Neuronal stem cell (in vitro differentiated cells): ENCODE measurements around the gene SMC4. TPM values are rescaled to one million over a fixed set of nuclear protein-coding genes. Genes with fewer than 3 reads are reported as not detected.

Experiments used
- DNase-seq: peaks from one replicate; pipeline ENCODE4 v3.0.0-alpha.2; 2013; ENCODE audit warnings: low spot score
- H2AFZ ChIP-seq: one replicate; pipeline ENCODE4 v1.6.1; 2013; ENCODE audit warnings: mild to moderate bottlenecking, low read length, inconsistent platforms
- H2AK5ac ChIP-seq: 2 replicates; pipeline ENCODE4 v1.6.1; 2013; ENCODE audit warnings: low read depth, mild to moderate bottlenecking, inconsistent platforms, low read length, moderate library complexity, mixed read lengths
- H2BK120ac ChIP-seq: 2 replicates; pipeline ENCODE4 v1.6.1; 2013; ENCODE audit warnings: low read depth, mild to moderate bottlenecking, inconsistent platforms, low read length, moderate library complexity, mixed read lengths
- H2BK12ac ChIP-seq: one replicate; pipeline ENCODE4 v1.6.1; 2013; ENCODE audit warnings: low read length, inconsistent platforms
- H2BK15ac ChIP-seq: 2 replicates; pipeline ENCODE4 v1.6.1; 2013; ENCODE audit warnings: mild to moderate bottlenecking, low read length, inconsistent platforms, mixed read lengths
- H2BK5ac ChIP-seq: one replicate; pipeline ENCODE4 v1.6.1; 2013; ENCODE audit warnings: inconsistent platforms, mild to moderate bottlenecking, low read length, moderate library complexity
- H3K14ac ChIP-seq: one replicate; pipeline ENCODE4 v1.6.1; 2013; ENCODE audit warnings: low read length, inconsistent platforms
- H3K18ac ChIP-seq: 2 replicates; pipeline ENCODE4 v1.6.1; 2013; ENCODE audit warnings: low read length, inconsistent platforms
- H3K23ac ChIP-seq: 2 replicates; pipeline ENCODE4 v1.6.1; 2013; ENCODE audit warnings: low read depth, mild to moderate bottlenecking, mixed read lengths, low read length, inconsistent platforms; ENCODE audit not compliant: poor library complexity
- H3K27ac ChIP-seq: replicated peaks from 3 replicates; pipeline ENCODE4 v1.5.1; 2013; ENCODE audit warnings: low read length, inconsistent platforms
- H3K27me3 ChIP-seq, 3 experiments: 2 replicates each; pipeline ENCODE4 v1.6.1; 2013; ENCODE audit warnings: low read length in 3 of 3, mild to moderate bottlenecking in 2 of 3, inconsistent platforms in 1 of 3, low read depth in 1 of 3, mixed read lengths in 1 of 3, moderate library complexity in 1 of 3; ENCODE audit not compliant: control insufficient read depth in 3 of 3, insufficient read depth in 3 of 3
- H3K36me3 ChIP-seq, 2 donors: replicated peaks in 1 of 2; 2 replicates each; pipeline ENCODE4 v1.6.1; 2013; ENCODE audit warnings: low read length in 2 of 2; ENCODE audit not compliant: control insufficient read depth in 2 of 2, insufficient read depth in 2 of 2
- H3K4ac ChIP-seq: 2 replicates; pipeline ENCODE4 v1.6.1; 2013; ENCODE audit warnings: inconsistent platforms, mild to moderate bottlenecking, low read length, moderate library complexity
- H3K4me1 ChIP-seq, 2 donors: 1 replicate in 1 of 2; 2 replicates in 1 of 2; pipeline ENCODE4 v1.6.1; 2013; ENCODE audit warnings: low read length in 2 of 2, low read depth in 1 of 2; ENCODE audit not compliant: control insufficient read depth in 2 of 2, insufficient read depth in 1 of 2
- H3K4me2 ChIP-seq: one replicate; pipeline ENCODE4 v1.6.1; 2013; ENCODE audit warnings: mild to moderate bottlenecking, low read length, inconsistent platforms; ENCODE audit not compliant: insufficient read depth, poor library complexity, severe bottlenecking
- H3K4me3 ChIP-seq, 2 donors: 2 replicates each; pipeline ENCODE4 v1.5.1; 2013; ENCODE audit warnings: low read length in 2 of 2, mild to moderate bottlenecking in 2 of 2, inconsistent platforms in 1 of 2, moderate library complexity in 1 of 2
- H3K79me1 ChIP-seq: one replicate; pipeline ENCODE4 v1.6.1; 2013; ENCODE audit warnings: low read depth, mild to moderate bottlenecking, inconsistent platforms, low read length, moderate library complexity
- H3K9ac ChIP-seq: one replicate; pipeline ENCODE4 v1.6.1; 2013; ENCODE audit warnings: mild to moderate bottlenecking, low read depth, low read length, inconsistent platforms; ENCODE audit not compliant: poor library complexity
- H3K9me3 ChIP-seq, 2 donors: replicated peaks in 1 of 2; 2 replicates each; pipeline versions ENCODE3 to v1.6.1; 2013; ENCODE audit warnings: low read length in 2 of 2, mild to moderate bottlenecking in 2 of 2, inconsistent platforms in 1 of 2, low read depth in 1 of 2, mixed read lengths in 1 of 2, moderate library complexity in 1 of 2; ENCODE audit not compliant: control insufficient read depth in 2 of 2, insufficient read depth in 1 of 2
- H4K8ac ChIP-seq: one replicate; pipeline ENCODE4 v1.6.1; 2013; ENCODE audit warnings: low read depth, mild to moderate bottlenecking, inconsistent platforms, low read length, moderate library complexity
- H4K91ac ChIP-seq: one replicate; pipeline ENCODE4 v1.6.1; 2013; ENCODE audit warnings: low read length, low read depth, mild to moderate bottlenecking, inconsistent platforms; ENCODE audit not compliant: poor library complexity
- whole genome bisulfite sequencing, 2 donors: extraction: QIAGEN DNeasy Blood & Tissue Kit; methylation state at CpG; one replicate each; pipeline ENCODE4 v1.1.7; 2013; ENCODE audit warnings: missing lambda C conversion rate in 2 of 2, mixed read lengths in 1 of 2; ENCODE audit not compliant: insufficient read length in 2 of 2, insufficient replicate concordance in 1 of 2; ENCODE audit errors: extremely low coverage in 2 of 2; 5-methylcytosine and 5-hydroxymethylcytosine counted together
- small RNA-seq: library from polyadenylated mRNA; stranded (forward); fragments of <200 nt; extraction: miRNeasy Mini kit (QIAGEN cat#:217004); gene quantifications from one replicate; pipeline ENCODE3, GENCODE V24; 2013; ENCODE audit not compliant: insufficient read depth

The SMC4 gene

GRCh38 chr3:160482796-160483195, 83.3 kb downstream of the SMC4 start:
- H4K91ac ChIP-seq: no peak overlapping the region
- H2BK120ac ChIP-seq: no peak overlapping the region
- H3K18ac ChIP-seq: no peak overlapping the region
- H3K4me3 ChIP-seq: no peak overlapping the region
- no peaks in the 10 kb centered on the region for H3K36me3 ChIP-seq
- no peak overlapping the region for H3K23ac ChIP-seq
- H3K4me2 ChIP-seq: no peak overlapping the region
- no peaks in the 10 kb centered on the region for H3K79me1 ChIP-seq
- no peak overlapping the region for H3K4ac ChIP-seq
- no CpG with 5 or more reads among the region's 3 CpGs for WGBS, 2 donors
- no peaks in the 10 kb centered on the region for H3K27me3 ChIP-seq
- H3K9ac ChIP-seq: no peak overlapping the region
- H4K8ac ChIP-seq: no peak overlapping the region
- no peak overlapping the region for H3K27ac ChIP-seq
- DNase-seq: no peak
- H3K14ac ChIP-seq: no peak overlapping the region
- no peaks in the 10 kb centered on the region for H3K9me3 ChIP-seq
- H2AFZ ChIP-seq: no peak overlapping the region
- no peaks in the 10 kb centered on the region for H3K4me1 ChIP-seq
- no peak overlapping the region for H2BK15ac ChIP-seq
- no peak overlapping the region for H2AK5ac ChIP-seq
- no peak overlapping the region for H2BK12ac ChIP-seq
- H2BK5ac ChIP-seq: no peak overlapping the region

Small RNA genes within 50 kb of the gene (small RNA-seq; reads per million reads assigned to genes)
- gene MIR15B (2,308 reads per million, percentile 99 among the genes with 10 or more reads in this experiment), gene MIR16-2 (326 reads per million, percentile 98 among the genes with 10 or more reads in this experiment), gene RNU7-136P (not detected)
